Muscle of leg (tissue), 11 donors: ENCODE measurements around the gene KCNIP3. TPM values are rescaled to one million over a fixed set of nuclear protein-coding genes. Genes with fewer than 3 reads are reported as not detected.

ENCODE experiments used
- DNase-seq: peaks from one replicate; pipeline ENCODE4 v3.0.0; 2013
- H3K27ac ChIP-seq: one replicate; pipeline ENCODE4 v1.5.1; 2013; ENCODE audit warnings: mild to moderate bottlenecking, low read length, control low read depth
- H3K27me3 ChIP-seq: one replicate; pipeline ENCODE4 v1.6.1; 2013; ENCODE audit warnings: low read length; ENCODE audit not compliant: control insufficient read depth, insufficient read depth
- H3K36me3 ChIP-seq: one replicate; pipeline ENCODE4 v1.6.1; 2013; ENCODE audit warnings: low read length; ENCODE audit not compliant: control insufficient read depth, insufficient read depth
- H3K4me1 ChIP-seq: one replicate; pipeline ENCODE4 v1.6.1; 2013; ENCODE audit warnings: low read length; ENCODE audit not compliant: control insufficient read depth, insufficient read depth
- H3K4me3 ChIP-seq: one replicate; pipeline ENCODE4 v1.5.1; 2013; ENCODE audit warnings: low read length, control low read depth
- H3K9me3 ChIP-seq: replicated peaks from 2 replicates; pipeline ENCODE4 v1.6.1; 2013; ENCODE audit warnings: low read depth, low read length; ENCODE audit not compliant: control insufficient read depth
- WGBS: methylation state at CpG from one replicate; pipeline ENCODE4 v1.1.5; 2013; ENCODE audit warnings: missing lambda C conversion rate; ENCODE audit not compliant: insufficient coverage; 5-methylcytosine and 5-hydroxymethylcytosine counted together
- polyA plus RNA-seq, 8 donors: library from polyadenylated mRNA; unstranded; fragments of 120-200 nt; gene quantifications; one replicate each; pipeline versions ENCODE4 v1.2.1 to v1.2.3, GENCODE V29; 2013; ENCODE audit warnings: inconsistent platforms in 1 of 8, low replicate concordance in 1 of 8; ENCODE audit not compliant: insufficient read length in 8 of 8, insufficient read depth in 1 of 8
- total RNA-seq: library from RNA; stranded (reverse); fragments of 120-200 nt; gene quantifications from one replicate; pipeline ENCODE4 v1.2.4, GENCODE V29; 2013

KCNIP3 gene
- total and polyA plus RNA-seq, 9 donors = 5.5 to 8.9 (median 6.9) TPM

- no peak for DNase-seq
- H3K36me3 ChIP-seq = no peaks in the 10 kb centered on the region
- H3K27me3 ChIP-seq = no peaks in the 10 kb centered on the region
- WGBS = 87% methylated on average over 15 of the region's 19 CpGs
- peaks cover 35% of the 10 kb centered on the region for H3K4me1 ChIP-seq
- H3K4me3 ChIP-seq = no peak overlapping the region
- H3K9me3 ChIP-seq = peaks cover 10% of the 10 kb centered on the region
- H3K27ac ChIP-seq = no peak overlapping the region
Observed at GRCh38 chr2:95294579-95295250, 2.4 kb upstream of the KCNIP3 start.

GRCh38 chr2:95295376-95295775, 1.8 kb upstream of the KCNIP3 start:
- DNase-seq = no peak
- H3K4me1 ChIP-seq = peaks cover 41% of the 10 kb centered on the region
- no peak overlapping the region for H3K27ac ChIP-seq
- no peaks in the 10 kb centered on the region for H3K36me3 ChIP-seq
- H3K9me3 ChIP-seq = peaks cover 8% of the 10 kb centered on the region
- H3K4me3 ChIP-seq = no peak overlapping the region
- H3K27me3 ChIP-seq = no peaks in the 10 kb centered on the region
- WGBS = 91% methylated on average over 5 of the region's 6 CpGs

GRCh38 chr2:95296011-95296410, 1.1 kb upstream of the KCNIP3 start:
- Histone ChIP-seq H3K9me3 (peaks cover 6% of the 10 kb centered on the region), H3K27ac (no peak overlapping the region), H3K4me1 (peaks cover 48% of the 10 kb centered on the region), H3K36me3 (no peaks in the 10 kb centered on the region), H3K4me3 (no peak overlapping the region), H3K27me3 (no peaks in the 10 kb centered on the region)
- no peak for DNase-seq
- 60% methylated on average over 3 of the region's 5 CpGs for WGBS

GRCh38 chr2:95297639-95298395, 670 bp downstream of the KCNIP3 start:
- Histone ChIP-seq H3K36me3 (no peaks in the 10 kb centered on the region), H3K4me3 (no peak overlapping the region), H3K27ac (no peak overlapping the region), H3K9me3 (no peaks in the 10 kb centered on the region), H3K4me1 (peaks cover 66% of the 10 kb centered on the region), H3K27me3 (no peaks in the 10 kb centered on the region)
- WGBS = 62% methylated on average over 7 of the region's 11 CpGs
- no peak for DNase-seq

GRCh38 chr2:95298486-95299111, 1.5 kb downstream of the KCNIP3 start:
- no peak for DNase-seq
- Histone ChIP-seq H3K4me3 (no peak overlapping the region), H3K27me3 (no peaks in the 10 kb centered on the region), H3K9me3 (no peaks in the 10 kb centered on the region), H3K36me3 (no peaks in the 10 kb centered on the region), H3K27ac (no peak overlapping the region), H3K4me1 (peaks cover 73% of the 10 kb centered on the region)
- 83% methylated on average over 9 of the region's 9 CpGs for WGBS

- Histone ChIP-seq H3K4me1 (peaks cover 85% of the 10 kb centered on the region), H3K36me3 (no peaks in the 10 kb centered on the region), H3K9me3 (no peaks in the 10 kb centered on the region), H3K27me3 (no peaks in the 10 kb centered on the region), H3K4me3 (no peak overlapping the region), H3K27ac (no peak overlapping the region)
- DNase-seq = no peak
- WGBS = 71% methylated on average over 6 of the region's 9 CpGs
Observed at GRCh38 chr2:95299961-95300360, 2.8 kb downstream of the KCNIP3 start.

- peaks cover 90% of the 10 kb centered on the region for H3K4me1 ChIP-seq
- no peaks in the 10 kb centered on the region for H3K27me3 ChIP-seq
- no peaks in the 10 kb centered on the region for H3K36me3 ChIP-seq
- DNase-seq = peak; percentile 47
- WGBS = 30% methylated on average over 9 of the region's 11 CpGs
- no peak overlapping the region for H3K27ac ChIP-seq
- H3K9me3 ChIP-seq = no peaks in the 10 kb centered on the region
- no peak overlapping the region for H3K4me3 ChIP-seq
Observed at GRCh38 chr2:95300450-95300849, 3.3 kb downstream of the KCNIP3 start.

- no peaks in the 10 kb centered on the region for H3K36me3 ChIP-seq
- H3K4me3 ChIP-seq = no peak overlapping the region
- H3K4me1 ChIP-seq = peaks cover 89% of the 10 kb centered on the region
- H3K27ac ChIP-seq = peak overlapping the region; percentile 55
- H3K9me3 ChIP-seq = no peaks in the 10 kb centered on the region
- no peaks in the 10 kb centered on the region for H3K27me3 ChIP-seq
- WGBS = 73% methylated on average over 4 of the region's 4 CpGs
- no peak for DNase-seq
Observed at GRCh38 chr2:95301186-95301585, 4.0 kb downstream of the KCNIP3 start.

GRCh38 chr2:95301876-95302641, 4.9 kb downstream of the KCNIP3 start:
- peak; percentile 42 for DNase-seq
- H3K36me3 ChIP-seq = no peaks in the 10 kb centered on the region
- H3K27me3 ChIP-seq = no peaks in the 10 kb centered on the region
- H3K27ac ChIP-seq = peak overlapping the region; percentile 77
- no peak overlapping the region for H3K4me3 ChIP-seq
- H3K9me3 ChIP-seq = no peaks in the 10 kb centered on the region
- WGBS = 58% methylated on average over 4 of the region's 17 CpGs
- peaks cover 90% of the 10 kb centered on the region for H3K4me1 ChIP-seq
